GM23338 (cell line): ENCODE data around the gene SOD1. TPM values are rescaled to one million over a fixed set of nuclear protein-coding genes. Genes with fewer than 3 reads are reported as not detected.
"Not testable (repeated sequence)": the region's sequence is repeated elsewhere in the genome, so short reads cannot be mapped to it uniquely, and the experiment has no call there.

Experiments used
- ATAC-seq: fragments of 200-7000 bp; cut with Tn5 transposase; 3 replicates; pipeline ENCODE4 v1.9.1; 2020
- DNase-seq: peaks from one replicate; pipeline ENCODE4 v3.0.0-alpha.2; 2015; ENCODE audit warnings: low spot score
- H2AFZ ChIP-seq: fragments of 200-600 bp; sonication (generic); 2 replicates; pipeline ENCODE4 v1.8.0; 2016; ENCODE audit warnings: antibody characterized with exemption, mild to moderate bottlenecking, moderate library complexity
- H3F3A ChIP-seq: fragments of 200-600 bp; sonication (generic); replicated peaks from 2 replicates; pipeline ENCODE4 v1.8.0; 2017; ENCODE audit warnings: antibody characterized with exemption, mixed run types, low read depth
- H3K27ac ChIP-seq: fragments of 200-600 bp; sonication (generic); 2 replicates; pipeline ENCODE4 v1.6.1; 2016; ENCODE audit warnings: low read depth
- H3K27me3 ChIP-seq: fragments of 200-600 bp; sonication (generic); 2 replicates; pipeline ENCODE4 v1.8.0; 2016; ENCODE audit warnings: mild to moderate bottlenecking, mixed run types, moderate library complexity; ENCODE audit not compliant: insufficient read depth
- H3K36me3 ChIP-seq: fragments of 200-600 bp; sonication (generic); 2 replicates; pipeline ENCODE4 v1.8.0; 2016; ENCODE audit warnings: mild to moderate bottlenecking; ENCODE audit not compliant: insufficient read depth
- H3K4me1 ChIP-seq: fragments of 200-600 bp; sonication (generic); 2 replicates; pipeline ENCODE4 v1.8.0; 2016; ENCODE audit warnings: mild to moderate bottlenecking, moderate library complexity; ENCODE audit not compliant: insufficient read depth
- H3K4me2 ChIP-seq: fragments of 200-600 bp; sonication (generic); 2 replicates; pipeline ENCODE4 v1.7.1; 2017; ENCODE audit warnings: mixed run types
- H3K4me3 ChIP-seq: fragments of 200-600 bp; sonication (generic); 2 replicates; pipeline ENCODE4 v1.6.1; 2016; ENCODE audit warnings: mixed run types
- H3K79me2 ChIP-seq: fragments of 200-600 bp; sonication (generic); replicated peaks from 2 replicates; pipeline ENCODE4 v1.8.0; 2017; ENCODE audit warnings: mild to moderate bottlenecking; ENCODE audit not compliant: insufficient read depth
- H3K9me2 ChIP-seq: fragments of 200-600 bp; sonication (generic); 2 replicates; pipeline ENCODE4 v1.8.0; 2017; ENCODE audit not compliant: insufficient read depth
- H4K20me1 ChIP-seq: fragments of 200-600 bp; sonication (generic); replicated peaks from 2 replicates; pipeline ENCODE4 v1.8.0; 2017; ENCODE audit warnings: mild to moderate bottlenecking; ENCODE audit not compliant: insufficient read depth
- H3K27ac Mint-ChIP-seq: 2 replicates; pipeline ENCODE4 v1.8.0; 2020; ENCODE audit warnings: inconsistent platforms, mild to moderate bottlenecking, moderate library complexity, mixed read lengths
- H3K27me3 Mint-ChIP-seq: 3 replicates; pipeline ENCODE4 v1.8.0; 2022; ENCODE audit warnings: low read depth, mild to moderate bottlenecking, moderate library complexity, mixed read lengths, inconsistent platforms; ENCODE audit not compliant: insufficient read depth, poor library complexity
- H3K36me3 Mint-ChIP-seq: 3 replicates; pipeline ENCODE4 v1.8.0; 2021; ENCODE audit warnings: low read depth, mild to moderate bottlenecking, inconsistent platforms, moderate library complexity, mixed read lengths
- H3K4me1 Mint-ChIP-seq: 3 replicates; pipeline ENCODE4 v1.8.0; 2020; ENCODE audit warnings: mild to moderate bottlenecking, inconsistent platforms, mixed read lengths
- H3K4me3 Mint-ChIP-seq: 3 replicates; pipeline ENCODE4 v1.8.0; 2021; ENCODE audit warnings: moderate library complexity, mild to moderate bottlenecking, inconsistent platforms, mixed read lengths
- H3K9me3 Mint-ChIP-seq: 3 replicates; pipeline ENCODE4 v1.8.0; 2020; ENCODE audit warnings: moderate library complexity, mild to moderate bottlenecking, inconsistent platforms, mixed read lengths
- ETS1 ChIP-seq: IDR thresholded peaks from 2 replicates; pipeline ENCODE4 v1.6.1; 2016; ENCODE audit warnings: antibody characterized with exemption
- EZH2 ChIP-seq: fragments of 200-600 bp; sonication (generic); IDR thresholded peaks from one replicate; pipeline ENCODE4 v1.8.0; 2017; ENCODE audit warnings: antibody characterized with exemption, mild to moderate bottlenecking, low read depth; ENCODE audit not compliant: unreplicated experiment
- NANOG ChIP-seq: IDR thresholded peaks from 2 replicates; pipeline ENCODE4 v1.6.1; 2016; ENCODE audit warnings: antibody characterized with exemption, borderline replicate concordance
- STAT1 ChIP-seq: IDR thresholded peaks from one replicate; pipeline ENCODE4 v1.6.1; 2016; ENCODE audit warnings: antibody characterized with exemption; ENCODE audit not compliant: unreplicated experiment
- ZNF331 ChIP-seq: fragments of 250-450 bp; sonication (Bioruptor Pico); IDR thresholded peaks from 2 replicates; pipeline ENCODE4 v1.5.0; 2020; ENCODE audit warnings: low read depth, mild to moderate bottlenecking, moderate library complexity
- polyA plus RNA-seq: library from polyadenylated mRNA; unstranded; fragments of >200 nt; fragmentation: Nextera tagmentation; extraction: Ambion mirVana; gene quantifications from 2 replicates; pipeline ENCODE4 v1.2.1, GENCODE V29; 2016
- total RNA-seq: library from RNA; depleted of rRNA; stranded (reverse); fragments of >200 nt; shearing (Covaris generic); gene quantifications from 2 replicates; pipeline ENCODE4 v1.2.3, GENCODE V29; 2014
- TF ChIP-seq, protein P1 (sequence below): IDR thresholded peaks from one replicate; pipeline ENCODE4 v1.6.1; 2018; ENCODE audit warnings: antibody characterized with exemption; ENCODE audit not compliant: unreplicated experiment

Gene SOD1
- total and polyA plus RNA-seq, 2 experiments from 2014 or later = 123 to 454 TPM

GRCh38 chr21:31647650-31648049 lies 11.8 kb upstream of the SOD1 start (continued):
- TF ChIP-seq EZH2 (no peak), NANOG (no peak), ETS1 (no peak)
- TF ChIP-seq, protein P1, sequence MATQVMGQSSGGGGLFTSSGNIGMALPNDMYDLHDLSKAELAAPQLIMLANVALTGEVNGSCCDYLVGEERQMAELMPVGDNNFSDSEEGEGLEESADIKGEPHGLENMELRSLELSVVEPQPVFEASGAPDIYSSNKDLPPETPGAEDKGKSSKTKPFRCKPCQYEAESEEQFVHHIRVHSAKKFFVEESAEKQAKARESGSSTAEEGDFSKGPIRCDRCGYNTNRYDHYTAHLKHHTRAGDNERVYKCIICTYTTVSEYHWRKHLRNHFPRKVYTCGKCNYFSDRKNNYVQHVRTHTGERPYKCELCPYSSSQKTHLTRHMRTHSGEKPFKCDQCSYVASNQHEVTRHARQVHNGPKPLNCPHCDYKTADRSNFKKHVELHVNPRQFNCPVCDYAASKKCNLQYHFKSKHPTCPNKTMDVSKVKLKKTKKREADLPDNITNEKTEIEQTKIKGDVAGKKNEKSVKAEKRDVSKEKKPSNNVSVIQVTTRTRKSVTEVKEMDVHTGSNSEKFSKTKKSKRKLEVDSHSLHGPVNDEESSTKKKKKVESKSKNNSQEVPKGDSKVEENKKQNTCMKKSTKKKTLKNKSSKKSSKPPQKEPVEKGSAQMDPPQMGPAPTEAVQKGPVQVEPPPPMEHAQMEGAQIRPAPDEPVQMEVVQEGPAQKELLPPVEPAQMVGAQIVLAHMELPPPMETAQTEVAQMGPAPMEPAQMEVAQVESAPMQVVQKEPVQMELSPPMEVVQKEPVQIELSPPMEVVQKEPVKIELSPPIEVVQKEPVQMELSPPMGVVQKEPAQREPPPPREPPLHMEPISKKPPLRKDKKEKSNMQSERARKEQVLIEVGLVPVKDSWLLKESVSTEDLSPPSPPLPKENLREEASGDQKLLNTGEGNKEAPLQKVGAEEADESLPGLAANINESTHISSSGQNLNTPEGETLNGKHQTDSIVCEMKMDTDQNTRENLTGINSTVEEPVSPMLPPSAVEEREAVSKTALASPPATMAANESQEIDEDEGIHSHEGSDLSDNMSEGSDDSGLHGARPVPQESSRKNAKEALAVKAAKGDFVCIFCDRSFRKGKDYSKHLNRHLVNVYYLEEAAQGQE = no peak

GRCh38 chr21:31650930-31651329 lies 8.6 kb upstream of the SOD1 start:
- TF ChIP-seq EZH2 (no peak), ZNF331 (CRISPR knock-in tag) (no peak), STAT1 (no peak)
- H3K9me2 ChIP-seq = no peaks in the 10 kb centered on the region; the same call in 1 of the 2 replicates
- no peak overlapping the region for H3K4me2 ChIP-seq
- no peak overlapping the region for H3K4me3 ChIP-seq
- H3K79me2 ChIP-seq = no peaks in the 10 kb centered on the region
- H3K4me1 Mint-ChIP-seq = no peaks in the 10 kb centered on the region
- no peak overlapping the region for H3K27ac ChIP-seq
- no peak overlapping the region for H3K27ac Mint-ChIP-seq
- H3K27me3 Mint-ChIP-seq = peaks cover 10% of the 10 kb centered on the region
- DNase-seq (no peak), ATAC-seq (no peak)
- peaks cover 13% of the 10 kb centered on the region for H3K36me3 Mint-ChIP-seq
- no peaks in the 10 kb centered on the region for H3K27me3 ChIP-seq
- H3K4me3 Mint-ChIP-seq = no peak overlapping the region
- H3F3A ChIP-seq = no peaks in the 10 kb centered on the region
- H3K4me1 ChIP-seq = no peaks in the 10 kb centered on the region
- H2AFZ ChIP-seq = no peak overlapping the region
- no peaks in the 10 kb centered on the region for H3K36me3 ChIP-seq
- no peaks in the 10 kb centered on the region for H4K20me1 ChIP-seq
- peaks cover 2% of the 10 kb centered on the region; the same call in 2 of the 3 replicates for H3K9me3 Mint-ChIP-seq

DNA sequence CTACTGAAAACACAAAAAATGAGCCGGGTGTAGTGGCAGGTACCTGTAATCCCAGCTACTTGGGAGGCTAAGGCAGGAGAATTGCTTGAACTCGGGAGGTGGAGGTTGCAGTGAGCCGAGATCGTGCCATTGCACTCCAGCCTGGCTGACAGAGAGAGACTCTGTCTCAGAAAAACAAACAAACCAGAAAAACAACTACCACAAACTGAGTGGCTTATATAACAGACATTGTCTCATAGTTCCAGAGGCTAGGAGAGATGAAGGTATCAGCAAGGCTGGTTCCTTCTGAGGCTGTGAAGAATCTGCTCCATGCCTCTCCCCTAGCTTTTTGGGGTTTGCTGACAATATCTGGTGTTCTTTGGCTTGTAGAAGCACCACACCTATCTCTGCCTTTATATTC lies 8.0 kb upstream of the SOD1 start:
- not testable (repeated sequence) for H3K4me1 Mint-ChIP-seq

More for the DNA sequence above, 8.0 kb upstream of the SOD1 start:
- not testable (repeated sequence) for H4K20me1 ChIP-seq, H2AFZ ChIP-seq, H3K27me3 ChIP-seq, H3K79me2 ChIP-seq, DNase-seq, H3F3A ChIP-seq, H3K4me3 ChIP-seq, ATAC-seq, H3K27ac ChIP-seq, H3K9me2 ChIP-seq, H3K27ac Mint-ChIP-seq, H3K4me3 Mint-ChIP-seq, H3K4me2 ChIP-seq, H3K36me3 ChIP-seq, H3K27me3 Mint-ChIP-seq, H3K4me1 ChIP-seq, H3K9me3 Mint-ChIP-seq
- H3K36me3 Mint-ChIP-seq = peaks cover 13% of the 10 kb centered on the region
